Measurements from ENCODE around the gene ABCF2. TPM values are rescaled to one million over a fixed set of nuclear protein-coding genes. Genes with fewer than 3 reads are reported as not detected.

The ABCF2 gene
- polyA plus RNA-seq, 1 of the 3 experiments (the other 2 are of a cell fraction) = 75.4 TPM

DNA sequence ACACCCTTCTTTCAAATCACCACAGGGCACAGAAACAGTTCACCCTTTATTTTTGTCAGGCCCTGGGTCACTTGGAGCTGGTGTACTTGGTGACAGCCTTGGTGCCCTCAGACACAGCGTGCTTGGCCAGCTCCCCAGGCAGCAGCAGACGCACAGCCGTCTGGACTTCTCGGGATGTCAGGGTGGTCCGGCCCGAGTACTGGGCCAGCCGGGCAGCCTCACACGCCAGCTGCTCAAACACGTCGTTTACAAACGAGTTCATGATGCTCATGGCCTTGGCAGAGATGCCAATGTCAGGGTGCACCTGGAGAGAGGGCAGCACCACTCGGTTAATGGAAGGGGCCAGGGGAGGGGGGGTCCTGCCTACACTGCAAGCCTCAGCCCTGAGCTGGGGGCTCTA lies 19.2 kb downstream of the ABCF2 start:
- no peak overlapping the region for H3K9ac ChIP-seq
- H2AFZ ChIP-seq (ENCODE audit: low read depth) = no peak overlapping the region
- no peaks in the 10 kb centered on the region for H3K4me1 ChIP-seq (ENCODE audit: control insufficient read depth in 1 of 2, insufficient read depth in 2 of 2, low read depth in 1 of 2, low read length in 1 of 2)
- no peak for TF ChIP-seq EP300 (IDR thresholded peaks at IDR 0.05; ENCODE audit: borderline replicate concordance in 1 of 2, low read depth in 1 of 2, low read length in 1 of 2)
- TF ChIP-seq, protein P1, sequence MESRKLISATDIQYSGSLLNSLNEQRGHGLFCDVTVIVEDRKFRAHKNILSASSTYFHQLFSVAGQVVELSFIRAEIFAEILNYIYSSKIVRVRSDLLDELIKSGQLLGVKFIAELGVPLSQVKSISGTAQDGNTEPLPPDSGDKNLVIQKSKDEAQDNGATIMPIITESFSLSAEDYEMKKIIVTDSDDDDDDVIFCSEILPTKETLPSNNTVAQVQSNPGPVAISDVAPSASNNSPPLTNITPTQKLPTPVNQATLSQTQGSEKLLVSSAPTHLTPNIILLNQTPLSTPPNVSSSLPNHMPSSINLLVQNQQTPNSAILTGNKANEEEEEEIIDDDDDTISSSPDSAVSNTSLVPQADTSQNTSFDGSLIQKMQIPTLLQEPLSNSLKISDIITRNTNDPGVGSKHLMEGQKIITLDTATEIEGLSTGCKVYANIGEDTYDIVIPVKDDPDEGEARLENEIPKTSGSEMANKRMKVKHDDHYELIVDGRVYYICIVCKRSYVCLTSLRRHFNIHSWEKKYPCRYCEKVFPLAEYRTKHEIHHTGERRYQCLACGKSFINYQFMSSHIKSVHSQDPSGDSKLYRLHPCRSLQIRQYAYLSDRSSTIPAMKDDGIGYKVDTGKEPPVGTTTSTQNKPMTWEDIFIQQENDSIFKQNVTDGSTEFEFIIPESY (IDR thresholded peaks at IDR 0.05; ENCODE audit: borderline replicate concordance, low read depth) = no peak
- TF ChIP-seq RAD21 (IDR thresholded peaks at IDR 0.05; ENCODE audit: low read length) = no peak
- no peak for TF ChIP-seq TCF12 (IDR thresholded peaks at IDR 0.05)
- TF ChIP-seq YY1 (IDR thresholded peaks at IDR 0.05; ENCODE audit: low read depth) = no peak
- TF ChIP-seq TEAD4 (IDR thresholded peaks at IDR 0.05; ENCODE audit: borderline replicate concordance, insufficient read depth) = no peak
- no peak for TF ChIP-seq NRF1 (IDR thresholded peaks at IDR 0.05; ENCODE audit: low read depth, low read length)
- no peak for TF ChIP-seq GABPA (IDR thresholded peaks at IDR 0.05; ENCODE audit: low read depth)
- no peak for TF ChIP-seq FOSL2 (IDR thresholded peaks at IDR 0.05; ENCODE audit: borderline replicate concordance, low read depth)
- no peak for TF ChIP-seq RXRA (IDR thresholded peaks at IDR 0.05; ENCODE audit: borderline replicate concordance, low read depth)
- no peak for TF ChIP-seq SIN3A (IDR thresholded peaks at IDR 0.05; ENCODE audit: borderline replicate concordance, low read depth, low read length)
- no peak for TF ChIP-seq MXI1 (IDR thresholded peaks at IDR 0.05; ENCODE audit: low read depth, low read length)
- TF ChIP-seq, protein P2, sequence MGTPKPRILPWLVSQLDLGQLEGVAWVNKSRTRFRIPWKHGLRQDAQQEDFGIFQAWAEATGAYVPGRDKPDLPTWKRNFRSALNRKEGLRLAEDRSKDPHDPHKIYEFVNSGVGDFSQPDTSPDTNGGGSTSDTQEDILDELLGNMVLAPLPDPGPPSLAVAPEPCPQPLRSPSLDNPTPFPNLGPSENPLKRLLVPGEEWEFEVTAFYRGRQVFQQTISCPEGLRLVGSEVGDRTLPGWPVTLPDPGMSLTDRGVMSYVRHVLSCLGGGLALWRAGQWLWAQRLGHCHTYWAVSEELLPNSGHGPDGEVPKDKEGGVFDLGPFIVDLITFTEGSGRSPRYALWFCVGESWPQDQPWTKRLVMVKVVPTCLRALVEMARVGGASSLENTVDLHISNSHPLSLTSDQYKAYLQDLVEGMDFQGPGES (IDR thresholded peaks at IDR 0.05; ENCODE audit: low read depth, low read length) = no peak
- TF ChIP-seq, protein P3, sequence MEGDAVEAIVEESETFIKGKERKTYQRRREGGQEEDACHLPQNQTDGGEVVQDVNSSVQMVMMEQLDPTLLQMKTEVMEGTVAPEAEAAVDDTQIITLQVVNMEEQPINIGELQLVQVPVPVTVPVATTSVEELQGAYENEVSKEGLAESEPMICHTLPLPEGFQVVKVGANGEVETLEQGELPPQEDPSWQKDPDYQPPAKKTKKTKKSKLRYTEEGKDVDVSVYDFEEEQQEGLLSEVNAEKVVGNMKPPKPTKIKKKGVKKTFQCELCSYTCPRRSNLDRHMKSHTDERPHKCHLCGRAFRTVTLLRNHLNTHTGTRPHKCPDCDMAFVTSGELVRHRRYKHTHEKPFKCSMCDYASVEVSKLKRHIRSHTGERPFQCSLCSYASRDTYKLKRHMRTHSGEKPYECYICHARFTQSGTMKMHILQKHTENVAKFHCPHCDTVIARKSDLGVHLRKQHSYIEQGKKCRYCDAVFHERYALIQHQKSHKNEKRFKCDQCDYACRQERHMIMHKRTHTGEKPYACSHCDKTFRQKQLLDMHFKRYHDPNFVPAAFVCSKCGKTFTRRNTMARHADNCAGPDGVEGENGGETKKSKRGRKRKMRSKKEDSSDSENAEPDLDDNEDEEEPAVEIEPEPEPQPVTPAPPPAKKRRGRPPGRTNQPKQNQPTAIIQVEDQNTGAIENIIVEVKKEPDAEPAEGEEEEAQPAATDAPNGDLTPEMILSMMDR (IDR thresholded peaks at IDR 0.05) = no peak
- TF ChIP-seq FOXM1 (IDR thresholded peaks at IDR 0.05; ENCODE audit: low read depth) = no peak
- TF ChIP-seq, protein P4, sequence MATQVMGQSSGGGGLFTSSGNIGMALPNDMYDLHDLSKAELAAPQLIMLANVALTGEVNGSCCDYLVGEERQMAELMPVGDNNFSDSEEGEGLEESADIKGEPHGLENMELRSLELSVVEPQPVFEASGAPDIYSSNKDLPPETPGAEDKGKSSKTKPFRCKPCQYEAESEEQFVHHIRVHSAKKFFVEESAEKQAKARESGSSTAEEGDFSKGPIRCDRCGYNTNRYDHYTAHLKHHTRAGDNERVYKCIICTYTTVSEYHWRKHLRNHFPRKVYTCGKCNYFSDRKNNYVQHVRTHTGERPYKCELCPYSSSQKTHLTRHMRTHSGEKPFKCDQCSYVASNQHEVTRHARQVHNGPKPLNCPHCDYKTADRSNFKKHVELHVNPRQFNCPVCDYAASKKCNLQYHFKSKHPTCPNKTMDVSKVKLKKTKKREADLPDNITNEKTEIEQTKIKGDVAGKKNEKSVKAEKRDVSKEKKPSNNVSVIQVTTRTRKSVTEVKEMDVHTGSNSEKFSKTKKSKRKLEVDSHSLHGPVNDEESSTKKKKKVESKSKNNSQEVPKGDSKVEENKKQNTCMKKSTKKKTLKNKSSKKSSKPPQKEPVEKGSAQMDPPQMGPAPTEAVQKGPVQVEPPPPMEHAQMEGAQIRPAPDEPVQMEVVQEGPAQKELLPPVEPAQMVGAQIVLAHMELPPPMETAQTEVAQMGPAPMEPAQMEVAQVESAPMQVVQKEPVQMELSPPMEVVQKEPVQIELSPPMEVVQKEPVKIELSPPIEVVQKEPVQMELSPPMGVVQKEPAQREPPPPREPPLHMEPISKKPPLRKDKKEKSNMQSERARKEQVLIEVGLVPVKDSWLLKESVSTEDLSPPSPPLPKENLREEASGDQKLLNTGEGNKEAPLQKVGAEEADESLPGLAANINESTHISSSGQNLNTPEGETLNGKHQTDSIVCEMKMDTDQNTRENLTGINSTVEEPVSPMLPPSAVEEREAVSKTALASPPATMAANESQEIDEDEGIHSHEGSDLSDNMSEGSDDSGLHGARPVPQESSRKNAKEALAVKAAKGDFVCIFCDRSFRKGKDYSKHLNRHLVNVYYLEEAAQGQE (IDR thresholded peaks at IDR 0.05; ENCODE audit: low read depth, low read length) = no peak
- TF ChIP-seq JUND (IDR thresholded peaks at IDR 0.05) = no peak
- TF ChIP-seq, protein P5, sequence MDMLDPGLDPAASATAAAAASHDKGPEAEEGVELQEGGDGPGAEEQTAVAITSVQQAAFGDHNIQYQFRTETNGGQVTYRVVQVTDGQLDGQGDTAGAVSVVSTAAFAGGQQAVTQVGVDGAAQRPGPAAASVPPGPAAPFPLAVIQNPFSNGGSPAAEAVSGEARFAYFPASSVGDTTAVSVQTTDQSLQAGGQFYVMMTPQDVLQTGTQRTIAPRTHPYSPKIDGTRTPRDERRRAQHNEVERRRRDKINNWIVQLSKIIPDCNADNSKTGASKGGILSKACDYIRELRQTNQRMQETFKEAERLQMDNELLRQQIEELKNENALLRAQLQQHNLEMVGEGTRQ (IDR thresholded peaks at IDR 0.05; ENCODE audit: borderline replicate concordance, low read depth, low read length) = no peak
- no peaks in the 10 kb centered on the region for H3K79me2 ChIP-seq (ENCODE audit: insufficient read depth)
- peaks cover 0 to 3% of the 10 kb centered on the region in 2 experiments for H3K36me3 ChIP-seq (replicated peaks in 1 of 2; ENCODE audit: control insufficient read depth in 1 of 2, insufficient read depth in 2 of 2, low read length in 1 of 2)
- H3K9me3 ChIP-seq = no peaks in the 10 kb centered on the region
- 61% methylated on average over 12 of the region's 12 CpGs for WGBS (ENCODE audit: low lambda C conversion rate)
- no peaks in the 10 kb centered on the region for H3F3A ChIP-seq (replicated peaks; ENCODE audit: insufficient read depth)
- H3K9me2 ChIP-seq = no peaks in the 10 kb centered on the region
- H3K27ac ChIP-seq (ENCODE audit: low read depth in 2 of 2, low read length in 1 of 2) = no peak overlapping the region
- H3K27me3 ChIP-seq (ENCODE audit: insufficient read depth) = peaks cover 39% of the 10 kb centered on the region
- H3K4me3 ChIP-seq (ENCODE audit: low read depth in 2 of 2, low read length in 1 of 2) = no peak overlapping the region
- ChIA-PET CTCF (interaction anchor here (0.9 to 1.0 kb wide), 3 partner anchors 37 to 96 kb away, joined by 3 to 4 read pairs (median 3); no protein-coding TSS in a partner anchor), POLR2A (no interaction called here)
- DNase-seq = no peak
- 0 out of 2 replicates have a peak, but pooled peaks cover 9% of the 10 kb centered on the region for H4K20me1 ChIP-seq (ENCODE audit: insufficient read depth)
- H3K4me2 ChIP-seq = no peak overlapping the region

Data from SK-N-SH (cell line).